HepG2 (cell line): ENCODE data around the gene ANKRD35. TPM values are rescaled to one million over a fixed set of nuclear protein-coding genes. Genes with fewer than 3 reads are reported as not detected.

Source experiments
- AGO1 ChIP-seq: fragments of 200-400 bp; formaldehyde crosslinking; IDR thresholded peaks from 2 replicates; pipeline ENCODE4 v1.6.1; 2017; ENCODE audit warnings: mild to moderate bottlenecking, low read depth, low read length, moderate library complexity; ENCODE audit not compliant: poor library complexity, severe bottlenecking
- ARHGAP35 ChIP-seq: sonication (generic); formaldehyde crosslinking; IDR thresholded peaks from 2 replicates; pipeline ENCODE4 v1.9.0; 2022; ENCODE audit warnings: mild to moderate bottlenecking, inconsistent platforms, moderate library complexity, missing genetic modification reagents, borderline replicate concordance
- EHMT2 ChIP-seq: fragments of 200-600 bp; sonication (generic); IDR thresholded peaks from 2 replicates; pipeline ENCODE4 v1.7.0; 2017; ENCODE audit warnings: antibody characterized with exemption, low read depth, low read length, borderline replicate concordance
- HCFC1 ChIP-seq: fragments of 150-350 bp; IDR thresholded peaks from 2 replicates; pipeline ENCODE4 v1.6.1; 2014; ENCODE audit warnings: low read depth, low read length
- HNRNPH1 ChIP-seq: fragments of 200-400 bp; formaldehyde crosslinking; optimal IDR thresholded peaks from 2 replicates; pipeline ENCODE3; 2017; ENCODE audit warnings: mild to moderate bottlenecking, low read depth, low read length
- KDM6A ChIP-seq: IDR thresholded peaks from 2 replicates; pipeline ENCODE4 v1.6.1; 2016; ENCODE audit warnings: low read depth
- KLF11 ChIP-seq: IDR thresholded peaks from 2 replicates; pipeline ENCODE4 v1.6.1; 2016; ENCODE audit warnings: missing compliant biosample characterization
- KLF13 ChIP-seq: sonication (generic); formaldehyde crosslinking; IDR thresholded peaks from 2 replicates; pipeline ENCODE4 v1.4.0; 2020; ENCODE audit warnings: mild to moderate bottlenecking, missing genetic modification reagents
- MXD4 ChIP-seq: IDR thresholded peaks from 2 replicates; pipeline ENCODE4 v1.6.1; 2016; ENCODE audit warnings: mild to moderate bottlenecking, missing biosample characterization, missing genetic modification reagents
- POLR2A ChIP-seq, 2 experiments: IDR thresholded peaks; 2 replicates each; pipeline ENCODE4 v1.6.1; 2011; ENCODE audit warnings: low read depth in 2 of 2, low read length in 2 of 2, mild to moderate bottlenecking in 1 of 2, moderate library complexity in 1 of 2; ENCODE audit not compliant: insufficient read depth in 1 of 2
- RFX3 ChIP-seq: IDR thresholded peaks from 2 replicates; pipeline ENCODE4 v1.6.1; 2016; ENCODE audit warnings: missing biosample characterization, missing genetic modification reagents
- SNRNP70 ChIP-seq: fragments of 200-400 bp; formaldehyde crosslinking; IDR thresholded peaks from 2 replicates; pipeline ENCODE4 v1.6.1; 2017; ENCODE audit warnings: mild to moderate bottlenecking, low read depth, low read length, moderate library complexity
- SSRP1 ChIP-seq: IDR thresholded peaks from 2 replicates; pipeline ENCODE4 v1.6.1; 2016; ENCODE audit warnings: control low read depth
- THYN1 ChIP-seq: sonication (generic); formaldehyde crosslinking; IDR thresholded peaks from 2 replicates; pipeline ENCODE4 v1.8.1; 2023; ENCODE audit warnings: low read depth, mild to moderate bottlenecking, moderate library complexity, missing genetic modification reagents, borderline replicate concordance
- ZBTB38 ChIP-seq: sonication (generic); formaldehyde crosslinking; IDR thresholded peaks from 2 replicates; pipeline ENCODE4 v1.5.1; 2020; ENCODE audit warnings: mild to moderate bottlenecking, missing genetic modification reagents
- ZFY ChIP-seq: sonication (generic); formaldehyde crosslinking; IDR thresholded peaks from 2 replicates; pipeline ENCODE4 v1.4.0; 2020; ENCODE audit warnings: missing genetic modification reagents
- ZMAT3 ChIP-seq: sonication (generic); formaldehyde crosslinking; conservative IDR thresholded peaks from 2 replicates; pipeline ENCODE4 v1.7.0; 2021; ENCODE audit warnings: missing genetic modification reagents
- ZMYM2 ChIP-seq: sonication (generic); formaldehyde crosslinking; IDR thresholded peaks from 2 replicates; pipeline ENCODE4 v1.8.0; 2022; ENCODE audit warnings: mild to moderate bottlenecking, missing genetic modification reagents
- ZNF180 ChIP-seq: sonication (generic); formaldehyde crosslinking; IDR thresholded peaks from 2 replicates; pipeline ENCODE4 v1.4.0; 2020; ENCODE audit warnings: low read depth, missing genetic modification reagents, borderline replicate concordance
- ZNF225 ChIP-seq: sonication (generic); formaldehyde crosslinking; IDR thresholded peaks from 2 replicates; pipeline ENCODE4 v1.4.0; 2020; ENCODE audit warnings: mild to moderate bottlenecking, missing genetic modification reagents
- ZNF274 ChIP-seq: sonication (generic); formaldehyde crosslinking; IDR thresholded peaks from 2 replicates; pipeline ENCODE4 v1.5.1; 2020; ENCODE audit warnings: mild to moderate bottlenecking, missing genetic modification reagents
- ZNF773 ChIP-seq: sonication (generic); formaldehyde crosslinking; IDR thresholded peaks from 2 replicates; pipeline ENCODE4 v1.4.0; 2020; ENCODE audit warnings: missing genetic modification reagents, borderline replicate concordance
- ZSCAN31 ChIP-seq: sonication (generic); formaldehyde crosslinking; IDR thresholded peaks from 2 replicates; pipeline ENCODE4 v1.5.0; 2020; ENCODE audit warnings: low read depth, mild to moderate bottlenecking, missing genetic modification reagents
- polyA plus RNA-seq, 8 experiments: library from polyadenylated mRNA; depleted of rRNA in 3 of 8; stranded (reverse) in 7 of 8; unstranded in 1 of 8; fragments of >200 nt; fragmentation: Illumina TruSeq in 4 of 8; extraction: Trizol in 4 of 8; gene quantifications; 2 replicates each; pipeline versions ENCODE4 v1.2.1 to v1.2.3, GENCODE V29; 2011 to 2016; ENCODE audit warnings: low read depth in 4 of 8, missing spikeins in 1 of 8, mixed read lengths in 1 of 8; ENCODE audit not compliant: insufficient read depth in 1 of 8
- total RNA-seq, 5 experiments: library from RNA; depleted of rRNA; stranded (reverse); fragments of >200 nt; fragmentation: Illumina TruSeq; extraction: Trizol; gene quantifications; 2 replicates each; pipeline ENCODE4 v1.2.3, GENCODE V29; 2016; ENCODE audit warnings: low read depth in 1 of 5
- TF ChIP-seq, protein P1 (sequence below): sonication (generic); formaldehyde crosslinking; IDR thresholded peaks from 2 replicates; pipeline ENCODE4 v1.9.0; 2021; ENCODE audit warnings: missing genetic modification reagents, mild to moderate bottlenecking, borderline replicate concordance
- TF ChIP-seq, protein P2 (sequence below): sonication (generic); formaldehyde crosslinking; IDR thresholded peaks from 2 replicates; pipeline ENCODE4 v1.8.1; 2023; ENCODE audit warnings: missing genetic modification reagents, inconsistent platforms, borderline replicate concordance
- TF ChIP-seq, protein P3 (sequence below): sonication (generic); formaldehyde crosslinking; IDR thresholded peaks from 2 replicates; pipeline ENCODE4 v1.4.0; 2020; ENCODE audit warnings: missing genetic modification reagents

ANKRD35 gene
- total and polyA plus RNA-seq, 2 of the 13 experiments (the other 11 are each of a cell fraction or from before 2014, with no cell fraction given) = 0.02 TPM; not detected in 1

DNA sequence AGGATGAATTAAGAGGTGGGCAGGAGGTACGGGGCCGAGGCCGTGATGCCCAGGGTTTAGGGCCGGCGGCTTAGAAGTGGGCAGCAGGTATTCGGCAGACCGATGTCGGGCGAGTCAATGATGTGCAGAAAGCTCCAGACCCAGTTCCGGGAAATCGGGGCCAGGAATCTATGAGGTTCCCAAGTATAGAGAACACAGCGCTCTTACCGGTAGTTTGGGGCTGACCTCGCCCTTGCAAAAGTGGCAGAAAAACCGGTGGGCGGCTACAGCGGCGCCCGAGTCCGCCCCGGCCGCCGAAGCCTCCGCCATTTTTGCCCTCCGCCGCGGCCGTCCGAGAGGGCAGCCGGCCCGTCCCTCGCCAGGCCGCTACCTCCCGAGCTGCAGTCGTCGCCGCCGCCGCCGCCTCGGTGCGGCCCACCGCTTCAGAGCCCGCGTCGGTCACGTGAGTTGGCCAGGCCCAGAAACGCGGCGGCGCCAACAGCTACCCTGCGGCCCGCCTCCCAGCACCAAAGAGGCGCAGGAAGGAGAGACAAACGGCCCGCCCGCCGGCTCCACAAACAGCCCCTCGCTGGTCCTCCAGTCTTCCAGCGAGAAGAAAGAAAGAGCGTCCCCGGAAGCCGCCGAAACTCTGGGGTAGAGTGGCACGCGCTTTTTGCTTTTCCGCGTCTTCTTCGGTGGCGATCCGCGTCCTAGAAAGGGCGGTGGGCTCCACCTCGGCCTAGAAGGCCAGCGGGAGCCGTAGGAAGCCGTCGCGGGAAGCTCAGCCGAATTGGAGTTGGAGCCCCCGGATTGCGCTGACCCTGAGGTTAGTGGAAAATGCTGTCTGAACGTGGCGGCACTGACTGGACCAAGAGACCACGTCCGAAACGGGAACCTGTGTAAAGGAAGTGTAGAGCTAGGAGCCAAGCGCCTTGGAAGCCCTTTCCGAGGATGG is 61.8 kb downstream of the ANKRD35 start, which contains the start of the genes POLR3C and RNF115 (continued):
- TF ChIP-seq, protein P1, sequence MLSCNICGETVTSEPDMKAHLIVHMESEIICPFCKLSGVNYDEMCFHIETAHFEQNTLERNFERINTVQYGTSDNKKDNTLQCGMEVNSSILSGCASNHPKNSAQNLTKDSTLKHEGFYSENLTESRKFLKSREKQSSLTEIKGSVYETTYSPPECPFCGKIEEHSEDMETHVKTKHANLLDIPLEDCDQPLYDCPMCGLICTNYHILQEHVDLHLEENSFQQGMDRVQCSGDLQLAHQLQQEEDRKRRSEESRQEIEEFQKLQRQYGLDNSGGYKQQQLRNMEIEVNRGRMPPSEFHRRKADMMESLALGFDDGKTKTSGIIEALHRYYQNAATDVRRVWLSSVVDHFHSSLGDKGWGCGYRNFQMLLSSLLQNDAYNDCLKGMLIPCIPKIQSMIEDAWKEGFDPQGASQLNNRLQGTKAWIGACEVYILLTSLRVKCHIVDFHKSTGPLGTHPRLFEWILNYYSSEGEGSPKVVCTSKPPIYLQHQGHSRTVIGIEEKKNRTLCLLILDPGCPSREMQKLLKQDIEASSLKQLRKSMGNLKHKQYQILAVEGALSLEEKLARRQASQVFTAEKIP (CRISPR knock-in tag) = no peak
- TF ChIP-seq ZMYM2 (CRISPR knock-in tag) = no peak
- no peak for TF ChIP-seq SSRP1 (CRISPR knock-in tag)
- TF ChIP-seq THYN1 = no peak
- 0 out of 2 replicates have a peak, but pooled peaks have one; percentile 67 for TF ChIP-seq ZMAT3 (CRISPR knock-in tag)
- peak; percentile 34; the same call in 1 of the 2 replicates for TF ChIP-seq KLF11 (CRISPR knock-in tag)
- TF ChIP-seq MXD4 = peak; percentile 87
- peak; percentile 85 for TF ChIP-seq ZSCAN31 (CRISPR knock-in tag)
- no peak for TF ChIP-seq KDM6A
- TF ChIP-seq RFX3 = no peak
- no peak for TF ChIP-seq ARHGAP35 (CRISPR knock-in tag)
- TF ChIP-seq, protein P2, sequence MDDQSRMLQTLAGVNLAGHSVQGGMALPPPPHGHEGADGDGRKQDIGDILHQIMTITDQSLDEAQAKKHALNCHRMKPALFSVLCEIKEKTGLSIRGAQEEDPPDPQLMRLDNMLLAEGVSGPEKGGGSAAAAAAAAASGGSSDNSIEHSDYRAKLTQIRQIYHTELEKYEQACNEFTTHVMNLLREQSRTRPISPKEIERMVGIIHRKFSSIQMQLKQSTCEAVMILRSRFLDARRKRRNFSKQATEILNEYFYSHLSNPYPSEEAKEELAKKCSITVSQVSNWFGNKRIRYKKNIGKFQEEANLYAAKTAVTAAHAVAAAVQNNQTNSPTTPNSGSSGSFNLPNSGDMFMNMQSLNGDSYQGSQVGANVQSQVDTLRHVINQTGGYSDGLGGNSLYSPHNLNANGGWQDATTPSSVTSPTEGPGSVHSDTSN (CRISPR knock-in tag) = no peak
- TF ChIP-seq SNRNP70 = no peak
- no peak for TF ChIP-seq KLF13 (CRISPR knock-in tag)
- no peak for TF ChIP-seq HNRNPH1
- TF ChIP-seq EHMT2 = no peak
- TF ChIP-seq ZFY (CRISPR knock-in tag) = peak; percentile 98
- no peak for TF ChIP-seq ZNF274
- TF ChIP-seq POLR2A (IDR thresholded peaks at IDR 0.05; ENCODE audit: insufficient read depth in 1 of 2, low read depth in 2 of 2, low read length in 2 of 2) = peak in 1 of 2 experiments; percentile 72; a peak in 3 of 4 replicates
- TF ChIP-seq AGO1 = no peak
- no peak for TF ChIP-seq HCFC1
- no peak for TF ChIP-seq ZNF180 (CRISPR knock-in tag)
- peak; percentile 49; the same call in 1 of the 2 replicates for TF ChIP-seq ZNF773
- peak; percentile 68; the same call in 1 of the 2 replicates for TF ChIP-seq ZBTB38 (CRISPR knock-in tag)
- peak; percentile 86 for TF ChIP-seq ZNF225 (CRISPR knock-in tag)
- TF ChIP-seq, protein P3, sequence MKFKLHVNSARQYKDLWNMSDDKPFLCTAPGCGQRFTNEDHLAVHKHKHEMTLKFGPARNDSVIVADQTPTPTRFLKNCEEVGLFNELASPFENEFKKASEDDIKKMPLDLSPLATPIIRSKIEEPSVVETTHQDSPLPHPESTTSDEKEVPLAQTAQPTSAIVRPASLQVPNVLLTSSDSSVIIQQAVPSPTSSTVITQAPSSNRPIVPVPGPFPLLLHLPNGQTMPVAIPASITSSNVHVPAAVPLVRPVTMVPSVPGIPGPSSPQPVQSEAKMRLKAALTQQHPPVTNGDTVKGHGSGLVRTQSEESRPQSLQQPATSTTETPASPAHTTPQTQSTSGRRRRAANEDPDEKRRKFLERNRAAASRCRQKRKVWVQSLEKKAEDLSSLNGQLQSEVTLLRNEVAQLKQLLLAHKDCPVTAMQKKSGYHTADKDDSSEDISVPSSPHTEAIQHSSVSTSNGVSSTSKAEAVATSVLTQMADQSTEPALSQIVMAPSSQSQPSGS = peak; percentile 67; the same call in 1 of the 2 replicates
